ENCODE results near the gene SMCO2. TPM values are rescaled to one million over a fixed set of nuclear protein-coding genes. Genes with fewer than 3 reads are reported as not detected.

The SMCO2 gene
- total RNA-seq, 1 experiment from 2014 or later, result not detected

- DNase-seq (ENCODE audit: low read depth, low spot score) (no peak), ATAC-seq (no peak)
- Histone ChIP-seq H3K36me3 (ENCODE audit: control insufficient read depth in 1 of 2, insufficient read depth in 2 of 2, low read length in 2 of 2) (no peaks in the 10 kb centered on the region), H2AFZ (ENCODE audit: low read depth, low read length, poor library complexity, severe bottlenecking) (no peak overlapping the region), H3K9me3 (ENCODE audit: control insufficient read depth in 1 of 2, insufficient read depth in 1 of 2, low read depth in 1 of 2, low read length in 2 of 2) (no peaks in the 10 kb centered on the region), H3K79me2 (ENCODE audit: insufficient read depth, low read length) (no peaks in the 10 kb centered on the region), H3K9me2 (ENCODE audit: insufficient read depth) (no peaks in the 10 kb centered on the region), H4K20me1 (ENCODE audit: insufficient read depth) (no peaks in the 10 kb centered on the region), H3K4me2 (ENCODE audit: low read length) (no peak overlapping the region), H3K4me3 (replicated peaks in 1 of 2; ENCODE audit: low read depth in 1 of 2, low read length in 2 of 2) (no peak overlapping the region), H3K9ac (ENCODE audit: low read length) (no peak overlapping the region), H3K4me1 (ENCODE audit: control insufficient read depth in 1 of 2, insufficient read depth in 2 of 2, low read length in 2 of 2) (no peaks in the 10 kb centered on the region), H3K27me3 (ENCODE audit: insufficient read depth, low read length) (no peaks in the 10 kb centered on the region), H3K27ac (ENCODE audit: low read depth, low read length) (no peak overlapping the region)
- ChIA-PET POLR2A (no interaction called here), CTCF (no interaction called here), RAD21 (ENCODE audit: low non-redundant PET in 1 of 2, low total read pairs in 2 of 2, uncharacterized antibody in 2 of 2, unreplicated experiment in 2 of 2) (no interaction called here)
- TF ChIP-seq ELF1 (IDR thresholded peaks at IDR 0.05; ENCODE audit: borderline replicate concordance, low read depth) (no peak), RAD21 (IDR thresholded peaks at IDR 0.05; ENCODE audit: low read depth) (no peak), SIN3A (IDR thresholded peaks at IDR 0.05; ENCODE audit: low read depth) (no peak), ZBTB33 (IDR thresholded peaks at IDR 0.05; ENCODE audit: extremely low read depth, insufficient replicate concordance, low read length) (no peak), REST (IDR thresholded peaks at IDR 0.05; ENCODE audit: low read depth) (no peak), ZFX (IDR thresholded peaks at IDR 0.05) (no peak), POLR2AphosphoS5 (IDR thresholded peaks at IDR 0.05; ENCODE audit: low read depth, low read length) (no peak), EZH2 (IDR thresholded peaks at IDR 0.05) (no peak), ZNF274 (IDR thresholded peaks at IDR 0.05; ENCODE audit: low read depth, low read length) (no peak), EGR1 (IDR thresholded peaks at IDR 0.05; ENCODE audit: low read depth) (no peak), SRF (IDR thresholded peaks at IDR 0.05; ENCODE audit: low read depth) (no peak), TCF7L2 (IDR thresholded peaks at IDR 0.05; ENCODE audit: borderline replicate concordance, extremely low read depth, insufficient read depth, insufficient read length) (no peak), SP1 (IDR thresholded peaks at IDR 0.05; ENCODE audit: low read depth) (no peak), EZH2phosphoT487 (IDR thresholded peaks at IDR 0.05; ENCODE audit: borderline replicate concordance) (no peak)
- TF ChIP-seq, protein P1, sequence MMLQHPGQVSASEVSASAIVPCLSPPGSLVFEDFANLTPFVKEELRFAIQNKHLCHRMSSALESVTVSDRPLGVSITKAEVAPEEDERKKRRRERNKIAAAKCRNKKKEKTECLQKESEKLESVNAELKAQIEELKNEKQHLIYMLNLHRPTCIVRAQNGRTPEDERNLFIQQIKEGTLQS (IDR thresholded peaks at IDR 0.05), result no peak
- TF ChIP-seq, protein P2, sequence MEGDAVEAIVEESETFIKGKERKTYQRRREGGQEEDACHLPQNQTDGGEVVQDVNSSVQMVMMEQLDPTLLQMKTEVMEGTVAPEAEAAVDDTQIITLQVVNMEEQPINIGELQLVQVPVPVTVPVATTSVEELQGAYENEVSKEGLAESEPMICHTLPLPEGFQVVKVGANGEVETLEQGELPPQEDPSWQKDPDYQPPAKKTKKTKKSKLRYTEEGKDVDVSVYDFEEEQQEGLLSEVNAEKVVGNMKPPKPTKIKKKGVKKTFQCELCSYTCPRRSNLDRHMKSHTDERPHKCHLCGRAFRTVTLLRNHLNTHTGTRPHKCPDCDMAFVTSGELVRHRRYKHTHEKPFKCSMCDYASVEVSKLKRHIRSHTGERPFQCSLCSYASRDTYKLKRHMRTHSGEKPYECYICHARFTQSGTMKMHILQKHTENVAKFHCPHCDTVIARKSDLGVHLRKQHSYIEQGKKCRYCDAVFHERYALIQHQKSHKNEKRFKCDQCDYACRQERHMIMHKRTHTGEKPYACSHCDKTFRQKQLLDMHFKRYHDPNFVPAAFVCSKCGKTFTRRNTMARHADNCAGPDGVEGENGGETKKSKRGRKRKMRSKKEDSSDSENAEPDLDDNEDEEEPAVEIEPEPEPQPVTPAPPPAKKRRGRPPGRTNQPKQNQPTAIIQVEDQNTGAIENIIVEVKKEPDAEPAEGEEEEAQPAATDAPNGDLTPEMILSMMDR (IDR thresholded peaks at IDR 0.05 in 2 of 3, conservative IDR thresholded peaks at IDR 0.05 in 1 of 3; ENCODE audit: borderline replicate concordance in 1 of 3, insufficient read depth in 1 of 3, low read depth in 2 of 3, low read length in 2 of 3), result no peak
- intact Hi-C loops (cut with micrococcal nuclease), result no loop called here
- BruUV-seq (replicated peaks), result no TSS peak
Measured at GRCh38 chr12:27447761-27448160, 1.2 kb downstream of the SMCO2 start.
